Measurements from ENCODE around the gene CARD11.

CARD11 gene

GRCh38 chr7:2934984-2935740 is 108.5 kb downstream of the CARD11 start:
- Histone ChIP-seq H3K36me3 (ENCODE audit: control insufficient read depth, insufficient read depth, low read length) (peaks cover 14% of the 10 kb centered on the region), H3K27me3 (ENCODE audit: control insufficient read depth, insufficient read depth, low read length) (no peaks in the 10 kb centered on the region), H3K9ac (ENCODE audit: low read depth, low read length) (no peak overlapping the region), H3K4me1 (ENCODE audit: control insufficient read depth, insufficient read depth, low read length) (no peaks in the 10 kb centered on the region), H3K4me3 (ENCODE audit: low read depth, low read length) (no peak overlapping the region), H3K9me3 (ENCODE audit: control insufficient read depth, insufficient read depth, low read length) (no peaks in the 10 kb centered on the region)

DNA sequence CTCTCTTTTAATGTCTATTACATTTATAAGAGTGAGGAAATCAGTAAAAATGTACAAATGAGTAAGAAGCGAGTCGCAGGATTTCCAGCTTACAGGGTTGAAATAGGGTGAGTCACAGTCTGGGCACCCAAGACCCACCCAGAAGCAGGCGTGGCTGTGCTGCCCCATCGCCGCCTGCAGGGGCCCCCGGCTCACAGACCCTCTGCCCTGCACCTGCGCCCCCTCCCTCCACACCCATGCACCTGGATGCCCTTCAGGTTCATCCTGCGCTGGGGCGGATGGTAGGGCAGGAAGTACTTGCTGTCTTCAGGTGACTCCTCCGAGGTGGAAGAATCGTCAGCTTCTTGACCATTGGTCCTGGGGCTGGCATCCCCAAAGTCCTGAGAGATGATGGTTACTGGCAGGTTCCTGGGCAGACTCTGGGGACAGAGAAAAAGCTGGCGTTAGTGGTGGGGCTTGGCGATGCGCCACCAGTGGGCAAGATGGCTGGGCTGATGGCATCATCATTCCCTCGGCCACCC is 109.4 kb downstream of the CARD11 start:
- Histone ChIP-seq H3K4me3 (ENCODE audit: low read depth, low read length) (no peak overlapping the region), H3K9ac (ENCODE audit: low read depth, low read length) (no peak overlapping the region), H3K9me3 (ENCODE audit: control insufficient read depth, insufficient read depth, low read length) (no peaks in the 10 kb centered on the region), H3K4me1 (ENCODE audit: control insufficient read depth, insufficient read depth, low read length) (no peaks in the 10 kb centered on the region), H3K36me3 (ENCODE audit: control insufficient read depth, insufficient read depth, low read length) (peaks cover 13% of the 10 kb centered on the region), H3K27me3 (ENCODE audit: control insufficient read depth, insufficient read depth, low read length) (no peaks in the 10 kb centered on the region)

DNA sequence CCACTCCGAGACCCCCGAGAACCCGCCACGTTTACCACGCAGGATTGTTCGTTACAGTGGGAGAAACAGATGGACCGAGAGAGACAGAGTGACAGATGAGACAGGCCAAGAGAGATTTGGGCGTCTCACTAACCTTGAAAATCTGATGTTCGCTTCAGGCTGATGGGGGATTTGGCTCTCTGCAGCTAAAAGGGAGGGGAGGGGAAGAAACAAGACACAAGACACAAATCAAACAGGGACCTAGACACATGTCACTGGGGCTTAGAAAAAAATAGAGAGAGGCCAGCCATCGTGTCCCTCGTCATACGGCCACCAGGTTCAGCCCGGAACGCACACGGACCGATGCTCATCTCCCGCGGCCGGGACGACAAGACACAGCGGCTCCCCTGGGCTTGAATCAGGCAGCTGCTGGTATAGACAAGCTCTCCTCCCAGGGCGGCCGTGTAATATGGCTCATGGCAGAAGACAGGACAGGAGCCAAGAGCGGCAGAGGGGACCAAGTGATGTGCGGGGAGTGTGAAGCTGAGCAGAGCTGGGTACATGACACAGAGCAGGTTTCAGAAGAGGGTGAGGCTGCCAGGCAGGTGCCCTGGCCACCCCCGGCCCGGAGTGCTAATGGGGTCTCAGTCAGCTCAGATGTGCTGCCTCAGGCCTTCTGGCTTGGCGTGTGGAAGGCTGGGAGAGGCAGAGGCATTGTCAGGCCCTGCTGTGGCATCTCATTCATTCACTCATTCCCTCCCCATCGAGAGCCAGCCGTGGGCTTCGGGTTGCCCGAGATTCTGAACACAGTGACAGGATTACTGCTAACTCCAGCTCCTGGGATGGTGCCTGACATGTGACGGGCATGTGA is 111.0 kb downstream of the CARD11 start:
- H3K4me1 ChIP-seq (ENCODE audit: control insufficient read depth, insufficient read depth, low read length), result no peaks in the 10 kb centered on the region
- H3K27me3 ChIP-seq (ENCODE audit: control insufficient read depth, insufficient read depth, low read length), result no peaks in the 10 kb centered on the region
- no peaks in the 10 kb centered on the region for H3K9me3 ChIP-seq (ENCODE audit: control insufficient read depth, insufficient read depth, low read length)
- no peak overlapping the region for H3K4me3 ChIP-seq (ENCODE audit: low read depth, low read length)
- H3K9ac ChIP-seq (ENCODE audit: low read depth, low read length), result no peak overlapping the region
- peaks cover 11% of the 10 kb centered on the region for H3K36me3 ChIP-seq (ENCODE audit: control insufficient read depth, insufficient read depth, low read length)

DNA sequence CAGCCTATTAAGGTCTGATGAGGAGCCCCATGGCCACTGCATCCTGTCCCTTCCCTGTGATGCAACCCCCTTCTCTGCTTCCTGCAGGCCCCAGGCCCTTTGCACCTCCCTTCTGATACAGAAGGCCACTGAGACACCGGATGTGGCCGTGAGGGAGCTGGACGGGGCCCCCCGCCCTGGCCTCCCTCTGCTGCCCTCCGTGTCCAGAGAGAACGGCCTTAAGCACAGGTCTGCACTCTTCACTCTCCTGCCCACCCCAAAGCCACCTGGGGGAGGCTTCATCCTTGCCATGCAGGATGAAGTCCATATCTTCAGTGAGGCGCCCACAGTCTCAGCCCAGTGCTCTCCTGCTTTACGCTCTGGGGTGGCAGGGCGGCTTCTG is 112.6 kb downstream of the CARD11 start:
- Histone ChIP-seq H3K9ac (ENCODE audit: low read depth, low read length) (no peak overlapping the region), H3K4me1 (ENCODE audit: control insufficient read depth, insufficient read depth, low read length) (no peaks in the 10 kb centered on the region), H3K36me3 (ENCODE audit: control insufficient read depth, insufficient read depth, low read length) (peaks cover 11% of the 10 kb centered on the region), H3K4me3 (ENCODE audit: low read depth, low read length) (no peak overlapping the region), H3K27me3 (ENCODE audit: control insufficient read depth, insufficient read depth, low read length) (no peaks in the 10 kb centered on the region), H3K9me3 (ENCODE audit: control insufficient read depth, insufficient read depth, low read length) (no peaks in the 10 kb centered on the region)

DNA sequence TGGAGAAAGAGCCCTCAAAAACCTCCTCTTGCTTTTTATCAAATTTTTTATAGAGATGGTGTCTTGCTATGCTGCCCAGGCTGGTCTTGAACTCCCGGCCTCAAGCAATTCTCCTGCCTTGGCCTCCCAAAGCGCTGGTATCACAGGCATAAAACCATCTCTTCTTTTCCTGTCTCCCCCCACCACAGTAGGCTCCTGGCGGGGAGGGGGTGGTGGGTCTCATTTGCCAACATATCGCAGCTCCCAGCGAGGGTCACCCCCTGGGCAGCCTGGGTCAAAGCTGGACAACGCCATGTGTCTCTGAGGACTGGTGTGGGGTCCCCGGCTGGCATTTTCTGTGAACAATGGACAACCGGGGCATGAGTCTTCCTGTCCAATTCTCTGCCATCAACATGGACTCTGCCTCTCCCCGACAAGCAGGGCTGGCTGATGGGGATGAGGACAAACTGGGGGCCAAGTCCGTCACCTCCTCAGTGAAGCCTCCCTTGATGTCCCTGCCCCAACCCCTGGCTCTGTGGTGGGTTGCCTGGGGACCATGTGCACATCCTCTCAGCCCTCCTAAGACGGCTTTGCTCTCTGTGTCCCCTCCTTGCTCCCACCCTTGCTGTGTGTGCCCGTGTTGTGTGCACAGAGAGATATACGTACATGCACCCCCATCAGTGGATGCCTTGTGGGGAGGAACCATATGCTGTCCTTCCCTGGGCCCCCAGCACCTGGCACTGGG is 113.2 kb downstream of the CARD11 start:
- no peaks in the 10 kb centered on the region for H3K27me3 ChIP-seq (ENCODE audit: control insufficient read depth, insufficient read depth, low read length)
- H3K36me3 ChIP-seq (ENCODE audit: control insufficient read depth, insufficient read depth, low read length), result peaks cover 11% of the 10 kb centered on the region
- no peaks in the 10 kb centered on the region for H3K9me3 ChIP-seq (ENCODE audit: control insufficient read depth, insufficient read depth, low read length)
- H3K4me3 ChIP-seq (ENCODE audit: low read depth, low read length), result no peak overlapping the region
- H3K9ac ChIP-seq (ENCODE audit: low read depth, low read length), result no peak overlapping the region
- no peaks in the 10 kb centered on the region for H3K4me1 ChIP-seq (ENCODE audit: control insufficient read depth, insufficient read depth, low read length)

GRCh38 chr7:2929321-2930201 is 114.1 kb downstream of the CARD11 start:
- Histone ChIP-seq H3K4me1 (ENCODE audit: control insufficient read depth, insufficient read depth, low read length) (no peaks in the 10 kb centered on the region), H3K9ac (ENCODE audit: low read depth, low read length) (no peak overlapping the region), H3K9me3 (ENCODE audit: control insufficient read depth, insufficient read depth, low read length) (no peaks in the 10 kb centered on the region), H3K4me3 (ENCODE audit: low read depth, low read length) (no peak overlapping the region), H3K36me3 (ENCODE audit: control insufficient read depth, insufficient read depth, low read length) (peaks cover 11% of the 10 kb centered on the region), H3K27me3 (ENCODE audit: control insufficient read depth, insufficient read depth, low read length) (no peaks in the 10 kb centered on the region)

- Histone ChIP-seq H3K4me3 (ENCODE audit: low read depth, low read length) (no peak overlapping the region), H3K4me1 (ENCODE audit: control insufficient read depth, insufficient read depth, low read length) (no peaks in the 10 kb centered on the region), H3K9me3 (ENCODE audit: control insufficient read depth, insufficient read depth, low read length) (no peaks in the 10 kb centered on the region), H3K27me3 (ENCODE audit: control insufficient read depth, insufficient read depth, low read length) (no peaks in the 10 kb centered on the region), H3K36me3 (ENCODE audit: control insufficient read depth, insufficient read depth, low read length) (peaks cover 9% of the 10 kb centered on the region), H3K9ac (ENCODE audit: low read depth, low read length) (no peak overlapping the region)
These were observed 114.9 kb downstream of the CARD11 start for GRCh38 chr7:2928613-2929311.

DNA sequence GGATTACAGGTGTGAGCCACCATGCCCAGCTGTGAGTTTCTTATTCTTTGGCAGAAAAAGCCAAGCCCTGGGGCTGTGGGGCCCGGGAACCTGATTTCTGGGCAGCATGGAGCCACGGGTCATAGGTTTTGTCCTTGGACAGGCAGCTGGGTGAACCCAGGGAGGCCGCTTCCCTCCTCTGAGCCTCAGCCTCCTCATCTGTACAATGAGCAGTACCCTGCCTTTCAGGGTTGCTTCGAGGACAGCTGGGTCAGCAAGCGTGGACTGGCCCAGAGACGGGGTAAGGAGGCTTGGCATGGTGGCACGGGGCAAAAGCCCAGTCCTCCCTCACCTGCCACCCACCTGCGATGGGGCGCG is 115.4 kb downstream of the CARD11 start:
- Histone ChIP-seq H3K27me3 (ENCODE audit: control insufficient read depth, insufficient read depth, low read length) (no peaks in the 10 kb centered on the region), H3K36me3 (ENCODE audit: control insufficient read depth, insufficient read depth, low read length) (peaks cover 11% of the 10 kb centered on the region), H3K4me3 (ENCODE audit: low read depth, low read length) (no peak overlapping the region), H3K9ac (ENCODE audit: low read depth, low read length) (no peak overlapping the region), H3K4me1 (ENCODE audit: control insufficient read depth, insufficient read depth, low read length) (no peaks in the 10 kb centered on the region), H3K9me3 (ENCODE audit: control insufficient read depth, insufficient read depth, low read length) (no peaks in the 10 kb centered on the region)

GRCh38 chr7:2927592-2927991 is 116.1 kb downstream of the CARD11 start:
- Histone ChIP-seq H3K27me3 (ENCODE audit: control insufficient read depth, insufficient read depth, low read length) (no peaks in the 10 kb centered on the region), H3K4me1 (ENCODE audit: control insufficient read depth, insufficient read depth, low read length) (no peaks in the 10 kb centered on the region), H3K4me3 (ENCODE audit: low read depth, low read length) (no peak overlapping the region), H3K9me3 (ENCODE audit: control insufficient read depth, insufficient read depth, low read length) (no peaks in the 10 kb centered on the region), H3K36me3 (ENCODE audit: control insufficient read depth, insufficient read depth, low read length) (peaks cover 11% of the 10 kb centered on the region), H3K9ac (ENCODE audit: low read depth, low read length) (no peak overlapping the region)

- H3K36me3 ChIP-seq (ENCODE audit: control insufficient read depth, insufficient read depth, low read length), result peaks cover 14% of the 10 kb centered on the region
- H3K27me3 ChIP-seq (ENCODE audit: control insufficient read depth, insufficient read depth, low read length), result no peaks in the 10 kb centered on the region
- no peak overlapping the region for H3K4me3 ChIP-seq (ENCODE audit: low read depth, low read length)
- H3K9ac ChIP-seq (ENCODE audit: low read depth, low read length), result no peak overlapping the region
- H3K4me1 ChIP-seq (ENCODE audit: control insufficient read depth, insufficient read depth, low read length), result no peaks in the 10 kb centered on the region
- H3K9me3 ChIP-seq (ENCODE audit: control insufficient read depth, insufficient read depth, low read length), result no peaks in the 10 kb centered on the region
These were observed 116.7 kb downstream of the CARD11 start for GRCh38 chr7:2926896-2927405.
